ENCODE results near the gene CMTM2. TPM values are rescaled to one million over a fixed set of nuclear protein-coding genes. Genes with fewer than 3 reads are reported as not detected.

CMTM2 gene
- total and polyA plus RNA-seq, 2 of the 4 experiments (the other 2 are of a cell fraction) = not detected

DNA sequence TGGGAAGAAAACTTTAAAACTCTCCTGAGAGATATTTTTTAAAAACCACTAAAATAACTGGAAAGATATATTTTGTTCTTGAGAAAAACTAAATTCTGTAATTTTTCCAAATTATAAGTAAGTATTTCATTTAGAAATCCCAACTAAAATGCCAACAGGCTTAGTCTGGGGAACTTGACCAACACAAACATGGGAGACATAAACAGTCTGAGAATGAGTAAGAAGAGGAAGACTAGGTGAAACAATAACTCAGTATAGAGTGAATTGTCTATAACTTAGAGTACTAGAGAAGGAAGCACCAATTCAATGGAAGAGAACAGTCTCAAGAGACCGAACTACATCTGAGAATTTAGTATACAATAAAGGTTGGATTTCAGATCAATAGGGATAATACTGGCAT, 10.1 kb upstream of the CMTM2 start:
- Histone ChIP-seq H3K9me1 (ENCODE audit: insufficient read depth, low read length) (peaks cover 8% of the 10 kb centered on the region), H3K27ac (ENCODE audit: insufficient read depth, low read length) (no peak overlapping the region)

More for the DNA sequence above, 10.1 kb upstream of the CMTM2 start:
- Histone ChIP-seq H4K20me1 (ENCODE audit: insufficient read depth, low read length) (peaks cover 9% of the 10 kb centered on the region; the same call in 1 of the 2 replicates), H3K4ac (ENCODE audit: low read depth, low read length) (no peak overlapping the region), H2BK15ac (ENCODE audit: low read depth, low read length) (no peak overlapping the region), H2AFZ (replicated peaks; ENCODE audit: low read length, poor library complexity) (no peak overlapping the region), H3K4me3 (ENCODE audit: insufficient read depth, low read depth, low read length) (no peak overlapping the region), H3K4me2 (ENCODE audit: low read depth, low read length) (peak overlapping the region; percentile 64; the same call in 1 of the 2 replicates), H3K9ac (ENCODE audit: low read depth, low read length) (no peak overlapping the region), H3K79me1 (ENCODE audit: low read depth in 1 of 2, low read length in 2 of 2) (peaks cover 0 to 9% of the 10 kb centered on the region in 2 experiments; a peak in 2 of 4 replicates), H3K14ac (replicated peaks; ENCODE audit: low read depth, low read length) (no peak overlapping the region), H3K36me3 (ENCODE audit: control insufficient read depth, insufficient read depth, low read length) (peaks cover 17% of the 10 kb centered on the region), H3K9me3 (ENCODE audit: control insufficient read depth, insufficient read depth, low read length) (no peaks in the 10 kb centered on the region), H4K8ac (ENCODE audit: low read depth in 2 of 2, low read length in 2 of 2) (no peak overlapping the region), H3K56ac (ENCODE audit: extremely low read depth, insufficient read depth, low read length) (no peak overlapping the region), H2BK5ac (ENCODE audit: low read depth, low read length, poor library complexity, severe bottlenecking) (peak overlapping the region; percentile 7), H2BK20ac (ENCODE audit: low read depth, low read length) (no peak overlapping the region), H2BK120ac (ENCODE audit: low read depth, low read length) (no peak overlapping the region), H3K23ac (ENCODE audit: low read depth, low read length) (no peak overlapping the region), H3K18ac (ENCODE audit: low read depth, low read length) (no peak overlapping the region), H4K91ac (ENCODE audit: insufficient read depth, low read depth, low read length) (no peak overlapping the region), H3K27me3 (ENCODE audit: control insufficient read depth, insufficient read depth, low read length) (peaks cover 3% of the 10 kb centered on the region; the same call in 1 of the 2 replicates), H2AK9ac (replicated peaks; ENCODE audit: low read depth, low read length, poor library complexity) (no peak overlapping the region), H4K5ac (ENCODE audit: low read depth, low read length) (no peak overlapping the region), H2AK5ac (ENCODE audit: low read depth, low read length) (no peak overlapping the region), H3K4me1 (ENCODE audit: control insufficient read depth, insufficient read depth, low read length) (peaks cover 8% of the 10 kb centered on the region)
- in situ Hi-C loops (cut with MboI; ENCODE audit: low sequenced_read_pairs) (no loop called here), dilution Hi-C loops (cut with HindIII; ENCODE audit: low sequenced_read_pairs, unreplicated experiment) (no loop called here), intact Hi-C loops (cut with micrococcal nuclease) (no loop called here)
- no peak for TF ChIP-seq RCOR1 (IDR thresholded peaks at IDR 0.05; ENCODE audit: insufficient replicate concordance, low read length)
- TF ChIP-seq CEBPB (IDR thresholded peaks at IDR 0.05; ENCODE audit: low read depth, low read length) = peak; percentile 39; the same call in 1 of the 2 replicates
- peak; percentile 76 for TF ChIP-seq FOS (IDR thresholded peaks at IDR 0.05; ENCODE audit: low read depth, low read length)
- DNase-seq = peak; percentile 87
- WGBS, 2 experiments (ENCODE audit: extremely low coverage in 2 of 2, insufficient read length in 1 of 2) = no CpG with 5 or more reads among the region's 1 CpG
- CTCF ChIA-PET = interaction anchor here (0.6 to 1.6 kb wide), 4 partner anchors 12 to 139 kb away, joined by 3 to 6 read pairs (median 4); no protein-coding TSS in a partner anchor
- ATAC-seq (ENCODE audit: low read depth) = peak; percentile 72
- no TSS peak for BruUV-seq (replicated peaks)
- POLR2A ChIA-PET (ENCODE audit: unreplicated experiment) = no interaction called here
